Dedifferentiated amniotic fluid mesenchymal stem cell (primary cell): Measurements from ENCODE around the gene UGT1A6.

ENCODE experiments used
- DNase-seq: peaks from one replicate; pipeline ENCODE4 v3.0.0-alpha.2; 2016; ENCODE audit errors: extremely low spot score

UGT1A6 gene

DNA sequence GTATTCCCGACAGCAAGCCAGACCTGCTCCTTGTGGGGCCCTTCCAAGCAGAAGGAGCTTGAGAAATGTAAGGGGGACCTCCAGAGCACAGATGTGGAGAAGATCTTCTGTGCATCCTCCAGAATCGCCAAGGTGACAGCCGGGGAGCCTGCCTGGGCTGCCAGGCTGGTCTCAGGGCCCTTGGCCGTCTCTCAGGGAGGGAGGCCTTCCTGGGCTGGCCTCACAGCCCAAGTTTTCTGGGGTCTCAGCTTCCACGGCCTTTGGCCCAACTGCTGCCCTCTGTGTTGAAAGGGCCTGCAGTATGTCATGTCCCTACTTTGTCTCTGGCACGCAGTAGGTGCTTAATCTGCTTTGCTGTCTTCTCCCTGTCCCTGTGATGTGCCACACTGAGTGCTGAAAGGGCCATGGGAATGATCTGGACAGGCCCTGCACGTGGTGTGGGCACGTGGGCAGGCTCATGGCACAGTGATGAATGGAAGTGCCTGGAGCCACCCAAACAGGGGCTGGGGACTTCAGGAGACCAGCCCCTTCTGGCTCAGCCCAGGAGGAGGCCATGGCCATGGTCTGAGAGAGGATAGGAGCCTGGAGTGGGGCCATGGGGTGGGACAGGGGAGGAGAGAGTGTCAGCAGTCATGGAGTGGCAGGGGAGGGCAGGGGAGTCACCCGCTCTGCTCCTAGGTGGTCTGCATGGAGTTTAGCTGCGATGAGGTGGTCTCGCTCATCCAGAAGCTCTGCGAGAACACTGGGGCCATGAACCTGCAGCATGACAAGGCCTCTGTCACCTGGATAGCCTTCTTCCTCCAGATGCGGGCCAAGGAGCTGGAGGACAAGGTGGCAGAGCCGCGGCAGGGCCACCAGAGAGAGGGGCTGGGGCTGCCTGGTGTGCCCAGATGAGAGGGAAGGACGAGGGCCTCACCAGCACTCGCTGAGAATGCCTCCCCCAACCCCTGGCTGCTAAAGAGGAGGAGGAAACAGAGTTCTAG, 126.2 kb downstream of the UGT1A6 start:
- DNase-seq, result no peak

- no peak for DNase-seq
Measured at GRCh38 chr2:233819884-233820773, 127.4 kb downstream of the UGT1A6 start.

DNA sequence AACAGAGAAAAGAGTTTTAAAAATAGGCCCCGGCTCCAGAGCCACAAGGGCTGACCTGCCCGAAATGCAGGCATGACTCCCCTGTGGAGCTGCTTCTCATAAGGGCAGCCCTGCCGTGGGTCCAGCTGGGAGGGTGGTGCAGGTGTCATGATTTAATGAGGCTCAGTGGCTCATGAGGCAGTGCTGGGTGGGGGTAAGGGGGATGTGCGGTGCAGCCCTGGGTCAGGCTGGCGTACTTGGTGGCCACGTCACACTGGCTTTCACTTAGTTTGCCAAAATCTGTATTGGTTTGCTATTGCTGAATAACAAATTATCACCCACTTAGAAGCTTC, 128.1 kb downstream of the UGT1A6 start:
- DNase-seq, result no peak

DNA sequence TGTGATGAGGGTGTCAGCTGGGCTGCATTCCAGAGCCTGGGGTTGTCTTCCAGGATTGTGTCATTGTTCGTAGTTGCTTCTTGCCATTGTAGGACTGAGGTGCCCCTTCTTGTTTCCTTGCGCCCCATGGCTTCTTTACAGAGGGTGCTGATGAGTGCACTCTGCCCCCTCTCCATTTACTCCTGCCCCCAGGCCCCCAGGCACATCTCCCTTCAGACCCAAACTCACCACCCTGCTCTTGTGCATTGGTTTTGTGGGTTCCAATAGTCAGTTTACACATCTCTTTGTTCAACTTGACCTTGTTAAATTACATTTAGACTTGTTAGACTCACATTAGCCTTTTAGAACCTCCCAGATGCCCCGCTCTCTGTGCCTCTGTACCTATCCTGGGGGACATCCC, 128.5 kb downstream of the UGT1A6 start:
- DNase-seq, result no peak

DNA sequence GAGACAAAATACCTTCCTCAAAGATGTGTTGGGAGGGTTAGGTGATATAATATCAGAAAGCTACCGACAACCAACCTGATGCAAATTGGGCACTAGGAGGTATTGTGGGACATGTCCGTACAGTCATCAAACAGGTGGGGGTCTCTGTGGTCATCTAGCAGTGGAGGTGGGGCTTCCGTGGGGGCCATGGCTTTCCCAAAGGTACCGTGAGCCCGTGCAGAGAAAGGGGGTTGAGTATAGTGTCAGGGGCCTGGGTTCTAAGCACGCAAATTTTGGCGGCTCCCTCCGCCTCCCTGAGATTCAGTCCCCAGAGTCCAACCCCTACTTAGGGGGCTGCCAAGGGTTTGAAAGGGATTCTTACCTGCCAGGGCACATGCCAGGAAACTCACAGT, 129.0 kb downstream of the UGT1A6 start:
- DNase-seq, result no peak

DNA sequence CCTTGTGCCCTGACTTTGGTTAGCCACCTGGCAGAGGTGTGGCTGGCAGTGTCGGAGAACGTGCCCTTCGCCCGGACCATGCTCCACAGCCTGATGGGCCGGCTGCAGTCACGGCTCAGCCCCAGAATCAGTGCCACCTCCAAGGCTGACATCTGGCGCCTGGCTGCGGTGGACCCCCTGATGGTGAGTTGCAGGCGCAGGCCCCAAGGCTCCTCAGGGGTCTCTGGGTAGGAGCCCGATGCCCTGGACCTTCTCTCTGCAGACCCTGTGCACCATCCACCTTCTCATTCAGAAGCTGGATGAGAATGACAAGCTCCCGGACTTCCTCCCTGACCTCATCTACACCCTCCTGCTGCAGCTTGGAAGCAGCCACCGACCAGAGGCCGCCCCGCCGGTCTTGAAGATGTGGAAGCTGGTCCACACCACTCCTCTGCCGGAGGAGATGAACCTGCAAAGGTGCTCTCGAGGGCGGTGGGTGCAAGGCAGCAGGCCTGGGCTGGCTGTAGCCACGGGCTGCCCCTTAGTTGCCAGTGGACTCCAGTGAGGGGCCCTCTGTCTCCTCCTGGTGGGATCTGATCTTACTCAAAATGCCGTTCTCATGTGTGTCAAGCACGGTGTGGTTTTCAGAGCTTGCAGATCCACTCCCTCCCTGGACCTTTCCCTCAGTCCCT, 129.5 kb downstream of the UGT1A6 start:
- no peak for DNase-seq
